Karpas-422 (cell line): ENCODE results near the gene SLC35B4. TPM values are rescaled to one million over a fixed set of nuclear protein-coding genes. Genes with fewer than 3 reads are reported as not detected.

Source experiments
- DNase-seq: peaks from one replicate; pipeline ENCODE4 v3.0.0-alpha.2; 2015
- H2AFZ ChIP-seq: fragments of 200-600 bp; sonication (generic); 2 replicates; pipeline ENCODE4 v1.6.1; 2014; ENCODE audit warnings: antibody characterized with exemption, low read length, mixed read lengths
- H3K27ac ChIP-seq: fragments of 200-600 bp; sonication (generic); 2 replicates; pipeline ENCODE4 v1.5.1; 2014; ENCODE audit warnings: mild to moderate bottlenecking, low read length, moderate library complexity
- H3K27me3 ChIP-seq: fragments of 200-600 bp; sonication (generic); 2 replicates; pipeline ENCODE4 v1.6.1; 2014; ENCODE audit warnings: low read length, mixed read lengths
- H3K36me3 ChIP-seq: fragments of 200-600 bp; sonication (generic); 2 replicates; pipeline ENCODE4 v1.6.1; 2014; ENCODE audit warnings: low read length, mixed read lengths; ENCODE audit not compliant: insufficient read depth
- H3K4me1 ChIP-seq: fragments of 200-600 bp; sonication (generic); 2 replicates; pipeline ENCODE4 v1.6.1; 2014; ENCODE audit warnings: mild to moderate bottlenecking, low read length, mixed read lengths
- H3K4me2 ChIP-seq: fragments of 200-600 bp; sonication (generic); 2 replicates; pipeline ENCODE4 v1.6.1; 2014; ENCODE audit warnings: low read length, low read depth, mild to moderate bottlenecking; ENCODE audit not compliant: poor library complexity, severe bottlenecking
- H3K4me3 ChIP-seq: fragments of 200-600 bp; sonication (generic); 2 replicates; pipeline ENCODE4 v1.5.1; 2014; ENCODE audit warnings: mild to moderate bottlenecking, antibody characterized with exemption, low read length, mixed read lengths
- H3K79me2 ChIP-seq: fragments of 200-600 bp; sonication (generic); 2 replicates; pipeline ENCODE4 v1.6.1; 2014; ENCODE audit warnings: mild to moderate bottlenecking, low read length, mixed read lengths
- H3K9ac ChIP-seq: fragments of 200-600 bp; sonication (generic); 2 replicates; pipeline ENCODE4 v1.6.0; 2014; ENCODE audit warnings: low read length
- H3K9me2 ChIP-seq: fragments of 200-600 bp; sonication (generic), shearing (Covaris generic); replicated peaks from 2 replicates; pipeline ENCODE4 v1.6.0; 2014; ENCODE audit warnings: mild to moderate bottlenecking, low read length, moderate library complexity; ENCODE audit not compliant: insufficient read depth
- H3K9me3 ChIP-seq: fragments of 300-700, 200-600 bp; sonication (generic); 2 replicates; pipeline ENCODE4 v1.6.1; 2014; ENCODE audit warnings: low read length, mixed read lengths
- H4K20me1 ChIP-seq: fragments of 200-600 bp; sonication (generic); 2 replicates; pipeline ENCODE4 v1.6.1; 2014; ENCODE audit warnings: mild to moderate bottlenecking, antibody characterized with exemption, low read length, low read depth; ENCODE audit not compliant: insufficient read depth
- total RNA-seq: library from RNA; depleted of rRNA; stranded (reverse); fragments of >200 nt; shearing (Covaris generic); gene quantifications from 2 replicates; pipeline ENCODE4 v1.2.3, GENCODE V29; 2014; ENCODE audit warnings: low replicate concordance; rRNA removed

Gene SLC35B4
- 10.5 and 15.7 TPM in 2 replicates for total RNA-seq

DNA sequence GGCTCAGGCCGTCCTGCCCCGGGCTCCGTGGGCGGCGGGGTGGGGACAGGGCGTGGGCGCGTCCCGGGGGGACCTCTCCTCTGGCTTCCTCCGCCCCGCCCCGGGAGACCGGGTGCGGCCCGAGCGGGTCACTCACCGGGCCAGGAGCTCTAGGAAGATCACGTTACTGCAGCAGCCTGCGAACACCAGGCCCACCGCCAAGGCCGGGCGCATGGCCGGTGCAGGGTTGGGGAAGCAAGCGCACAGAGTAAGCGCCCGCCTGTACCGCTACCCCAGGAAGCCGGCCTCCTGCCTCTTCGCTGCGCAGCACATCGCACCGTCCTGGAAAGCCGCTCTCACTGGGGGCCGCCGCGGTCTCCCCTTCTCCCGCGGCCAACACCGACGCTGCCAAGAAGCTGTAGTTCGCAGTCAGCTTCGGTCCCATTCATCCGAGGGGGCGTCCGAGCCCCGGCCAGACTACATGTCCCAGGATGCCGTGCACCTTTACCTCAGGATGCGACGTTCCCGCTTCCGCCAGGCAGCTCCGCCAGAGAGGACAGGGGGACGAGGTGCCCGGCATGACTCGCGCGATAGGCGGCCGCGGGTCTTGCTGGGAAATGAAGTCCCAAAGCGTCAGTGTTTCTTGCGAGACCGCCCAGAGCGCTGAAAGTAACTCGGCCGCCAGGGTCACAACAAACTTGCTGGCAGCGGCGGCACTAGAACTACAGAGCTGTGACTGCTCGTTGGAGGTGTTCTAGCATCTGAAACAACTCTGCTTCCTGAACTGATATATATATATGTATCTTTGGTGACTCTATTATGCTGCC is at the start of gene SLC35B4:
SLC35B4 (minus strand) TSS at position 392 of the 806 bp plus-strand sequence; CDS start at position 213, 179 bp downstream.
- H3K9me2 ChIP-seq = no peaks in the 10 kb centered on the region
- H3K79me2 ChIP-seq = peaks cover 46% of the 10 kb centered on the region
- H3K9me3 ChIP-seq = no peaks in the 10 kb centered on the region
- peak; percentile 98 for DNase-seq
- peaks cover 20% of the 10 kb centered on the region for H3K4me1 ChIP-seq
- no peaks in the 10 kb centered on the region for H3K36me3 ChIP-seq
- H4K20me1 ChIP-seq = no peaks in the 10 kb centered on the region
- peak within 1 kb of the TSS; percentile 98 for H3K4me2 ChIP-seq
- peak within 1 kb of the TSS; percentile 91 for H3K9ac ChIP-seq
- peak within 1 kb of the TSS; percentile 95 for H3K4me3 ChIP-seq
- peak within 1 kb of the TSS; percentile 30 for H3K27ac ChIP-seq
- peak within 1 kb of the TSS; percentile 86 for H2AFZ ChIP-seq
- no peaks in the 10 kb centered on the region for H3K27me3 ChIP-seq

DNA sequence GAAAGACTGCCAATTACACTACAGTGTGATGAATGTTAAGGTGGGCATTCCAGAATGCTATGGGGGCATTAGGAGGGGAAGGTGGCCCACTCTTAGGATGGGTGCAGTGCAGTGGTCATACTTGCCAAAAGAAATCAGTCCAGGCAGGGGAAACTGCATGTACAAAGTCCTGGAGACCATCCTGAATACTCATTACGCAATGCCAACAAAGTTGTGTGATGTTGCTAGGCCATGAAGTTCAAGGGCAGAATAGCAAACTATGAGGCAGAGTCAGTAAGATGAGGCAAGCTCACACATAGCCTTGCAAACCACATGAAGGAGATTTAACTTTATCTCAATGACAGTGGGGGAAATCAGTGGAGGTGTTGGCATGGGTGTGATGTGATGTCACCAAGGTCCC is 49.8 kb upstream of the SLC35B4 start:
- Histone ChIP-seq H3K4me3 (no peak overlapping the region), H3K36me3 (no peaks in the 10 kb centered on the region), H3K9me2 (no peaks in the 10 kb centered on the region), H3K27me3 (no peaks in the 10 kb centered on the region), H2AFZ (no peak overlapping the region), H3K79me2 (no peaks in the 10 kb centered on the region), H3K4me1 (no peaks in the 10 kb centered on the region), H4K20me1 (no peaks in the 10 kb centered on the region), H3K4me2 (no peak overlapping the region), H3K27ac (no peak overlapping the region), H3K9ac (no peak overlapping the region), H3K9me3 (no peaks in the 10 kb centered on the region)
- DNase-seq = no peak

DNA sequence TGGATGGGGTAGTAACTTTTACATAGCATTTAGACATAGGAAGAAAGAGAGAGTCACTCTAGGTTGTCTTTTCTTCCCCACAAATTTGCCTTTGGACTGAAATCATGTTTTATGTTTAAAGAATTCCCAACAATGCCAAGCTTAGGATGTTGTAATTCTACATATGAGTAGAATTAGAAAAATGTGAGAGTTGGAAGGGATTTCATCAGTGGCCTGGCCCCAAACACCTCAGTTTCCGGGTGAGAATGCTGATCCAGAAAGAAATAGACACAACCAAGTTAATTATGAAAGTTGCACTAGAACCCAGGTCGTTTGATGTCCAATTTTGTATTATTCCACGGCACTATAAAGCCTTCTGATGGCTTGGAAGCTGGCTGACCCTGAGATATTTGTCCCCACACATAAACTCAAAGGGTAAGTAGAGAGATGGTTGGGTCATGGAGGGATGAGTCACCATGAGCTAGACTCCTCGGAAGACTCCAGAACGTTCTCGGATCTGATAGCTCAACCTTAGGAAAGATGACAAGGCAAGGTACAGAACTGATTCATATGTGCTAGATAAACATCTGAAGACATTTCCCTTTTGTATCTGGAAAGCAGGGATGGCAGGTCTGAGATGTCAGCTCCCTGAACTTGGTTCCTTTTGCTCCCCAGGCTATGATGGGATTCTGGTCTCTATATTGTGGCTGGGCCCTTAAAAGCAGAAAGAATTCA is 48.8 kb upstream of the SLC35B4 start:
- Histone ChIP-seq H3K9me3 (no peaks in the 10 kb centered on the region), H3K4me2 (no peak overlapping the region), H3K4me1 (no peaks in the 10 kb centered on the region), H3K4me3 (no peak overlapping the region), H3K79me2 (no peaks in the 10 kb centered on the region), H2AFZ (no peak overlapping the region), H3K36me3 (no peaks in the 10 kb centered on the region), H3K9me2 (no peaks in the 10 kb centered on the region), H3K27me3 (no peaks in the 10 kb centered on the region), H3K27ac (no peak overlapping the region), H3K9ac (no peak overlapping the region), H4K20me1 (no peaks in the 10 kb centered on the region)
- no peak for DNase-seq

GRCh38 chr7:134364619-134365037 is 47.9 kb upstream of the SLC35B4 start:
- Histone ChIP-seq H3K9me3 (no peaks in the 10 kb centered on the region), H3K4me2 (no peak overlapping the region), H3K4me3 (no peak overlapping the region), H3K27me3 (no peaks in the 10 kb centered on the region), H3K9ac (no peak overlapping the region), H3K4me1 (no peaks in the 10 kb centered on the region), H3K27ac (no peak overlapping the region), H3K79me2 (no peaks in the 10 kb centered on the region), H3K9me2 (no peaks in the 10 kb centered on the region), H3K36me3 (no peaks in the 10 kb centered on the region), H2AFZ (no peak overlapping the region), H4K20me1 (no peaks in the 10 kb centered on the region)
- no peak for DNase-seq

DNA sequence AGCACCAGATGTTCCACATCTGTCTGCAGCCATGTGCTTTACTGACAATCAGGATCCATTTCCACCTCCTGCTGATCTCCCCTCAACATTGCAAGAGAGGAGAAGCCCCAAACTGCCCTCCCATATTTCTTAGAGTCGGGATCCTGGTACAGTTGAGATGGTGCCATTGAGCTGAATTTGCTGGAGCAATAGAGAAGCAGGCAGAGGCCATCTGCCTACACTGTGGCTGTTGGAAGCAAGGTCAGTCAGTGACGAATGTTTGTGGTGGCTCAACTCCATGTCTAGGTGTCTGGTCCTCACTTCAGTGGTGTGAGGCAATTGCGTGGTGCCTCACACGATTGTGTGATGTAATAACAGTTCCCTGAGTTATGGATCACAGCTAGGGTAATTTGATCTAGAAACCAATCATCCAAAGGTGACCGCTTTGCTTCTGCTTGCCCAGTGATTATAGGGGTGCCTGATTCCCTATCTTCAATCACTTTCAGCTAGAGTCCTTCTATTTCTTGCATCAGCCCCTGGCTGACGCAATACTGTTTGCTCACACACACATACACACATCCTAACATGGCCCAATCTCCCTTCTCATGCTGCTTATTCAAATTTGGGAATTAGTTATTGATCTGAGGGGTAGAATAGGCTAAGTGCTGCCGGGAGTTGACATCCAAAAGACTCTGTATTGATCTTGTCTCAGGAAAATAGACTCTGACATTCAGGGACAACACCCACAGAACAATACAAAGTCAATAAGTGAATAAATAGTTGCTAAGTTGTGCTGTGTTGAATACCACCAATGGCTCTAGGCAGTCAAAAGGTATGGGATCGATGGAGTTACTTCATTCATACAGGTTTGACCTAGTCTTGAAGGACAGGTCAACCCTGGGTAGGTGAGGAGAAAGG is 46.1 kb upstream of the SLC35B4 start:
- no peak overlapping the region for H3K4me2 ChIP-seq

GRCh38 chr7:134359787-134360432 is 43.2 kb upstream of the SLC35B4 start:
- no peaks in the 10 kb centered on the region for H3K9me3 ChIP-seq
- no peak overlapping the region for H3K27ac ChIP-seq
- H3K36me3 ChIP-seq = no peaks in the 10 kb centered on the region
- no peak overlapping the region for H3K9ac ChIP-seq
- no peaks in the 10 kb centered on the region for H3K9me2 ChIP-seq
- no peak overlapping the region for H3K4me2 ChIP-seq
- no peaks in the 10 kb centered on the region for H4K20me1 ChIP-seq
- H3K4me3 ChIP-seq = no peak overlapping the region
- no peaks in the 10 kb centered on the region for H3K79me2 ChIP-seq
- no peaks in the 10 kb centered on the region for H3K27me3 ChIP-seq
- DNase-seq = no peak
- no peak overlapping the region for H2AFZ ChIP-seq
- H3K4me1 ChIP-seq = peaks cover 2% of the 10 kb centered on the region; the same call in 1 of the 2 replicates

More for the DNA sequence above, 46.1 kb upstream of the SLC35B4 start:
- no peaks in the 10 kb centered on the region for H3K9me3 ChIP-seq
- H3K27ac ChIP-seq = no peak overlapping the region
- no peaks in the 10 kb centered on the region for H3K9me2 ChIP-seq
- H3K9ac ChIP-seq = no peak overlapping the region
- H3K27me3 ChIP-seq = no peaks in the 10 kb centered on the region
- no peaks in the 10 kb centered on the region for H3K36me3 ChIP-seq
- H4K20me1 ChIP-seq = no peaks in the 10 kb centered on the region
- H3K4me1 ChIP-seq = peaks cover 2% of the 10 kb centered on the region; the same call in 1 of the 2 replicates
- H3K79me2 ChIP-seq = no peaks in the 10 kb centered on the region
- H2AFZ ChIP-seq = no peak overlapping the region
- H3K4me3 ChIP-seq = no peak overlapping the region
- DNase-seq = no peak

DNA sequence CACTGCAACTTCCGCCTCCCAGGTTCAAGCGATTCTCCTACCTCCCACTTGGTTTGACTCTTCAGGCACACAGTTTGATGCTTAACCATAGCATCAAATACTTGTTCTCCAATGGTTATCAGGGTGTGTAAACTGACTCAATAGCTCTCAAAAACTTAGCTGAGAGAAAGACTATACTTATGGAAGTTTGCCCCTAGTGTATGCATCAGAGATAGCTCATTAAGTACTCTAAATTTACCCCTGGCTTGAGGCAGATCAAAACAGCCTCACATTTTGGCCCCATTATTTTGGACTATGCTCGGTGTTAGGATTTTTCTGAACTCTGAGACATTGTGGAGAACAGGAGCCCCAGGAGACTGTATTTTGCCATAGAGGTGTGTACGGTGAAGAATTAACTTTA is 40.8 kb upstream of the SLC35B4 start:
- Histone ChIP-seq H3K4me1 (peaks cover 2% of the 10 kb centered on the region; the same call in 1 of the 2 replicates), H2AFZ (no peak overlapping the region), H3K9me3 (no peaks in the 10 kb centered on the region), H3K79me2 (no peaks in the 10 kb centered on the region), H3K27me3 (no peaks in the 10 kb centered on the region), H3K9me2 (no peaks in the 10 kb centered on the region), H3K4me3 (no peak overlapping the region), H4K20me1 (no peaks in the 10 kb centered on the region), H3K9ac (no peak overlapping the region), H3K4me2 (no peak overlapping the region), H3K27ac (no peak overlapping the region), H3K36me3 (no peaks in the 10 kb centered on the region)
- peak; percentile 58 for DNase-seq
